HG03354 (cell line): ENCODE results near the gene TREML1.

Experiments
- ATAC-seq: cut with Tn5 transposase; IDR thresholded peaks from one replicate; pipeline ENCODE4 v1.9.1; 2021; ENCODE audit warnings: mild to moderate bottlenecking; ENCODE audit not compliant: unreplicated experiment, poor library complexity, severe bottlenecking

TREML1 gene

DNA sequence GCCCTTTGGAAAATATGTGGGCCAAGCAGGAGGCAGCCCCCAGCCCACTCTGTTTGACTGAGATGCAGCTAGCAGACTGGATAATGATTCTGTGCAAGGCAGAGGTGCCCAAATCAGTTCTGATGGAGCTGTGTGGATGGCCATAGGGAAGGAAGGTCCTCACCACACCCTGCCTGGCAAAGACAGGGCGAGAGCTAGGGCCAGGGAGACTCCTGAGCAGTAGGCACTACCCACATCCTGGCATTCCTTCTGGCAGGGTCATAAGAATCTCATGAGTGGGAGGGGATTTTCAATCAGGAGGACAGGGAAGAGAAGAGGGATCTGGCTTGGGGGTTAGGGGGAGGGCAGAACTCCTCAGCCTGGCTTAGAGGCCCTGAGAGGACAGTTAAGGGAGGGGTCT, 27.4 kb upstream of the TREML1 start:
- no peak for ATAC-seq

DNA sequence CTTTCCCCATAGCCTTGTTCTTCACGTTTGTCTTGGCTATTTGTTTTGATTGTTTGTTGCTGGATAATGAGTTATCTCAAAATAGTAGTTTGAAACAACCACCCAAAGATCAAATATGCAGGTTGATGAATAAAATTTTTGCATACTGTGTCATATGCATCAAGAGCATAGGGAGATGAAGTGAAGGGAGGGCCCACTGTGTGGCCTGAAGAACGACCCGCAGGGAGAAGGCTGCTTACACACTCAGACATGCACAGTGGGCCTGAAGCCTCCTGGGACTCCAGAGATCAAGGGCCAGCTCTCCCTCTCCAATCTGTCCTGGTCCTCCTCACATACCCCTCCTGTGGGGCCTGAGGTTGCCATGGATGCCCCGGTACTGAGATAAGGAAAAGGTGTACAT, 25.0 kb upstream of the TREML1 start:
- no peak for ATAC-seq

DNA sequence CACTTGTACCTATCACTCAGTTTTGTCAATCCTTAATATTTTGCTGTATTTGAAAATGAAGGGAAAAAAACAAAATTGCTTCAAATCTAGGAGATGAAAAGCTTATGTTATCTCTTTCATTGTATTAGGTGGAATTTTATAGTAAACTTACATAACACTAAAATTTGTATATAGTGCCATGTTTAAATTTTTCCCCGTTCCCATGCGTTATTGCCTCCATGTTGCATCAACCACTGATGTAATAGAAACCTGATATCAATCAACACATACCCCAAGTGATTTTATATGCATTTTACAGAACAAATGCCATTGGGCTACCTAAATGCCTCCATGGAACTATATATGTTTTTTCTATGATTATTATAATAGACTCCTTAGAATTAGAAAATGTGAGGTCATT, 23.5 kb upstream of the TREML1 start:
- no peak for ATAC-seq

DNA sequence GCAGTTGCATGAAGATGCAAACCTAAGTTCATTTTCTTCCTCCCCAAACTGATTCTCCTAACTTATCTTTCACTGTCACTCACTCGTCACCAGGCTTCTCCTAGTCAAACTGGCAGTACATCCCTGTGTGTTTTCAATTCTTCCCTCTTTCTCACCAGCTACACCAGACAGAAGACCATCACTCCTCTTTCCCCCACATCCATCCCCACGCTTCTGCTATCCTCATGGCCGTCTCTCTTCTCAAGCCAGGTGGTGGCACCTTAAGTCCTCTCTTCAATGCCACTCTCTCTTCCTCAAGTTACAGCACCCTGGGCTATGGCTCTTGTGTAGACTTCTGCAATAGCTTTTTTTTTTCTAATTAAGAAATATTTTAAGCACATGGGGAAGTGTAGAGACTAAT, 23.1 kb upstream of the TREML1 start:
- ATAC-seq, result no peak

DNA sequence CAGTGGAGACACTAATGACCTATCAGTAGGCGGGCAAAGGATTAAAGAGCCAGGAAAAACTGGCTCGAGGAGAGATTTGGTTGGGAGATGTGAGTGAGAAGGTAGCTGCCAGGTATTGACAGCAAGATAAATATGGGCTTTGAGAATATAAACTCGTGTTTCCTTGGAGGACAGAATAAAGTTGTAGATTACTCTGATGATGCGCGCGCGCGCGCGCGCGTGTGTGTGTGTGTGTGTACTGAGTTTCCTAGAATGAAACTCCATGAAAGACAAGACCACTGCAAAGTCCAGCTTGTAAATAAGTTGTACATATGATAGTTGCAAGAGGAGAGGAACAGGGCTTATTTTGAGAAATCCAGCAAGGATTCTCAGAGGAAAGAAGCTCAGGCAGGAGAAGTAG, 22.0 kb upstream of the TREML1 start:
- no peak for ATAC-seq

DNA sequence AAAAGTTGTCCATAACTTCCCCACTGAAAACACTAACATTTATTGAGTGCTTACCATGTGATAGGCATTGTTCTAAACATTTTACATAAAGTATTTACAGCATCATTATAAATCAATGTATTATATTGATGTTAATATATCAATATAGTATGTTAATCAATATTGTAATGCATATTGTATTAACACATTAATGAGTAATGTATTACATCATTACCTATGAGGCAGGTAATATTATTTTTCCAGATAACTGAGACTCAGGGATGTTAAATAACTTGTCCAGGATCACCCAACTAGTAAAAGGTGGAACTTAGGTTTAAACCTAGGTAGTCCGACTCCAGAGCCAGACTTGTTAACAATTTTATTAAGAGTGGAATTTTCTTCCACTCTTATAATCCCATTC, 20.9 kb upstream of the TREML1 start:
- no peak for ATAC-seq

DNA sequence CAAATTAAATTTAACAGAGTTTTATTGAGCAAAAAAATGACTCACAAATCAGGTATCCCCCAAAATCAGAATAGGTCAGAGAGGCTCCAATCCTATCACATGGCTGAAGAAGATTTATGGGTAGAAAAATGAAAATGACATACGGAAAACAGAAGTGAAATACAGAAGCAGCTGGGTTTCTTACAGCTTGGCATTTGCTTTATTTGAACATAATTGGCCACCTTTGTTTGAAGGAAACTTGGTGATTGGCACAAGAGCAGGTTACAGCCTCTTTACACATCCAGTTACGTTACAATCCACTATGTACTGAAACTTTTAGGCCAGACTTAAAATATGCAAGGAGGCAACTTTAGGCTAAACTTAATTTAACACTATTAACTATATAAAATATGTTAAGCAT, 20.5 kb upstream of the TREML1 start:
- ATAC-seq, result no peak

GRCh38 chr6:41171908-41172307, 17.8 kb upstream of the TREML1 start:
- ATAC-seq, result no peak

DNA sequence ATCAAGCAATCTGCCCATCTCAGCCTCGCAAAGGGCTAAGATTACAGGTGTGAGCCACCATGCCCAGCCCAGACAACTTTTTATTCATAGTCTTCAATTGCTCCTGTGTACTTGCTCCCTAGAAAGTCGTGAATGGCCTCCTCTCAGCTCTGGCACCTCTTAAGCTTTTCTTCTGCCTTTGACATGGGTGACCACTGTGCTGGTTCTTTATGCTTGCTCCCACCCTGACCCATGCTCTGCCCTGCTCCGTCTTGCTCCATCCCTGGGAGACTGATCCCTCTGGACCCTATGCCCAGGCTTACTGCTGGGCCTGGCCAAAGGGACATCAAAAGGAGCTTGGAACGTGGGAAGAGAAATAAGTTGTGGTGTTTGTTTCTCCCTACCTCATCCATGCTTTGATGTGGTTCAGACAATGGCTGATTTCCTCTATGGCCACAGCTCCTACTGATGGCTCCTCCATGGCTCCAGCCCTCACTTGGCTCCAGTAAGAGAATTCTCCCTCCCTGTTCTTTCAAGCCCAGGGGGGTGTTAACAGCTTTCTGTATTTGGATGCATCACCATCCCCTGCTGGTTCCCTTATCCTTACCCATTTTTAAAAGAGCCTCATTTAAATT, 16.5 kb upstream of the TREML1 start:
- no peak for ATAC-seq

DNA sequence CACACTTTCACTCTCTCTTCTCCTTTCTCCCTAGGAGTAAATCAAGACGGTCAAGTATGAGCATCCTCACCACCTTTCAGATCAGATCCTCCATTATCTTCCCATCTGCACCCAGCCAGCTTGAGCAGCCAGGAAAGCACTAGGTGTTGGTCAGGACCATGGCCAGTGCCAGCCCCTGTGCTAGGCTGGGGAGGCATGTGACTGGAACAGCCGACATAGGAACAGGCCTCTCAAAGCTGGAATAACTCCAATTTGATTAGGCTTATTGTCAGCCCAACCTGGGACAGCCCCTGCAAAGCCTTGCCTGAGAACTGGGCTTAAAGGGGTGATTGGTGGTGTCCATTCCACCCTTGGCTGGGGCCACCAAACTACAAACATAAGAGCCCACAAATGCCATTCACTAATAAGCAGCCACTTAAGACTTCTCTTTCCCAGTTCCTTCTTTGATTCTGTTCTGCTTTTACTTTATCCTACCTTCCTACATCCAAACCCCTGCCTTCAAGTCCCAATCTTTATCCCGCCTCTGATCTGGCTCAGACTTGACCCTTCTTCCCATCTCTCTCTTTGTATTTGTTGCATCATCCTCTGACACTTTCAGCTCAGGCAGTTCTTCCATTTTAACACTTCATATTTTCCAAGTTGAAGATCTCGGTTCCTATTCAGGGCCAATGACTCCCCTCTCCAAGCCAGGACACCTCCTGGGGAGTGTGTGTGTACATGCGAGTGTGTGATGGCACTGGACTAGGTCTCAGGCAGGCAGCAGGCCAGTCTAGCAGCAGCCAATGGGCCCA, 13.2 kb upstream of the TREML1 start:
- no peak for ATAC-seq

DNA sequence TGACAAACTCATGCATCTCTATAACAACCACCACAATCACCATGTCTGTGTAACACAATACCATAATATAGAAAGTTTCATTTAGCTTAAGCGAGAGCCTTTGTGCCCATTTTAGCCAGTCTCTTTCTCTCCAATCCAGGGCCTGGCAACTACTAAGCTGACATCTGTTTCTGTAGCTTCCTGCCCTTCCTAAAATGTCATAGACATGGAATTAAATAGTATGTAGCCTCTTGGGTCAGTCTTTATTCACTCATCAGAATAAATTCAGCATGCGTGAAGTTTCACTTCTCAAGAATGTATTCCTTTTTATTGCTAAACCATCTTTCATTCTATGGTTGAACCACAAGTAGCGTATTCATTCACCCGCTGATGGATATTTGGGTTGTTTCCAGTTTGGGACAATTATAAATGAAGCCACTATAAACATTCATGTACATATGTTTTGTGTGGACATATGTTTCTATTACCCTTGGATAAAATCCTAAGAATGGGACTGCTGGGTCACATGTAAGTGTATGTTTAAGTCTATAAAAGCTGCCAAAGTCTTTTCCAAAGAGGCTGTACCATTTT, 10.5 kb upstream of the TREML1 start:
- no peak for ATAC-seq

DNA sequence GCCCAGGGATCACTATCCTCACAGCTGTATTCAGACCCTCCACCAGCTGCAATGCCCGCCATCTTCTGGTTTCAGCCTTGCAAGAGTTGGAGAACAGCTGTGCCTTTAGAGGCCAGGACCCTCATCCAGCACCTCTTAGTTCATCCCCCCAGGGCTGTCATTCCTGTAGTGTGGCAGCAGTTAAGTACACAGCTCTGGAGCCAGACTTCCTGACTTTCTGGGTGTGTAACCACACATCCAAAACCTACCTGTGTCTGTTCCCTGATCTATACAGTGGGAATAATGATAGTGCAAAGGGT, 9.2 kb upstream of the TREML1 start:
- ATAC-seq, result no peak

GRCh38 chr6:41162687-41163418, 8.7 kb upstream of the TREML1 start, which contains the start of gene TREM2:
Gene TREM2, minus strand, starts transcription at chr6:41163116. Its CDS starts 34 bp downstream, at chr6:41163082.
- no peak for ATAC-seq

- no peak for ATAC-seq
Measured at GRCh38 chr6:41161851-41162552, 7.9 kb upstream of the TREML1 start.

DNA sequence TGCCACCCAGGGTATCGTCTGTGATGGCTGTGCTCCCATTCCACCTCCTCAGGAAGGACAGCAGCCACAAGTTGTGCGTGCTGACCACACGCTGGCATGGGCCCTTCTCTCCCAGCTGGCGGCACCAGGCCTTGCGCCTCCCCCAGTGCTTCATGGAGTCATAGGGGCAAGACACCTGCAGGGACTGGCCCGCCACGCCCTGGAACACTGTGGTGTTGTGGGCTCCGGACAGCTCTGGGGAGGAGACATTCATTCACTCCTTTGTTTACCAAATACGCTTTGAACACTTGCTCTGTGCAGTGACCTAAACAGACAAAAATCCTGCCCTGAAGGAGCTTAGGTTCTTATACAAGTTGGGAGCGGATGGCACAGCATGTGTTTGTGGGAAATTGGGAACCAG, 7.2 kb upstream of the TREML1 start:
- ATAC-seq, result no peak

GRCh38 chr6:41160933-41161332, 6.8 kb upstream of the TREML1 start:
- no peak for ATAC-seq

GRCh38 chr6:41159415-41160082, 5.4 kb upstream of the TREML1 start:
- no peak for ATAC-seq

- no peak for ATAC-seq
Measured at GRCh38 chr6:41157323-41157722, 3.2 kb upstream of the TREML1 start.

GRCh38 chr6:41156771-41157170, 2.6 kb upstream of the TREML1 start:
- no peak for ATAC-seq

- no peak for ATAC-seq
Measured at GRCh38 chr6:41156001-41156400, 1.9 kb upstream of the TREML1 start.
